DND-41 (cell line): Measurements from ENCODE around the gene WDFY3.

Experiments
- CTCF ChIP-seq: IDR thresholded peaks from 2 replicates; pipeline ENCODE4 v1.5.1; 2012; ENCODE audit warnings: borderline replicate concordance, low read length, moderate library complexity, mild to moderate bottlenecking; ENCODE audit not compliant: poor library complexity, severe bottlenecking; ENCODE audit errors: extremely low read depth
- EZH2 ChIP-seq: IDR thresholded peaks from 3 replicates; pipeline ENCODE4 v1.6.1; 2012; ENCODE audit warnings: borderline replicate concordance, low read depth, mild to moderate bottlenecking, moderate library complexity, low read length, inconsistent platforms; ENCODE audit not compliant: severe bottlenecking

- TF ChIP-seq EZH2: no peak
- TF ChIP-seq CTCF: no peak
Observed at GRCh38 chr4:84967243-84967690, 777 bp upstream of the WDFY3 start.
